ENCODE measurements around the gene MMRN1.

The MMRN1 gene

GRCh38 chr4:89894649-89895550 is at the start of gene MMRN1:
TSS of gene MMRN1 (plus strand) at chr4:89894854. CDS start at chr4:89894972, 118 bp downstream.
- no peak for DNase-seq

GRCh38 chr4:89847571-89848325 is 46.9 kb upstream of the MMRN1 start:
- DNase-seq = no peak

GRCh38 chr4:89855236-89855635 is 39.4 kb upstream of the MMRN1 start:
- no peak for DNase-seq

- no peak for DNase-seq
Observed at GRCh38 chr4:89860971-89861370, 33.7 kb upstream of the MMRN1 start.

GRCh38 chr4:89863533-89863932 is 31.1 kb upstream of the MMRN1 start:
- DNase-seq = no peak

GRCh38 chr4:89868276-89868675 is 26.4 kb upstream of the MMRN1 start:
- no peak for DNase-seq

- no peak for DNase-seq
Observed at GRCh38 chr4:89868999-89869589, 25.6 kb upstream of the MMRN1 start.

GRCh38 chr4:89871211-89871610 is 23.4 kb upstream of the MMRN1 start:
- no peak for DNase-seq

GRCh38 chr4:89876548-89876947 is 18.1 kb upstream of the MMRN1 start:
- DNase-seq = no peak

GRCh38 chr4:89878611-89879010 is 16.0 kb upstream of the MMRN1 start:
- no peak for DNase-seq

- DNase-seq = no peak
Observed at GRCh38 chr4:89879215-89879614, 15.4 kb upstream of the MMRN1 start.

- DNase-seq = no peak
Observed at GRCh38 chr4:89889289-89889688, 5.4 kb upstream of the MMRN1 start.

GRCh38 chr4:89897867-89898266 is 3.2 kb downstream of the MMRN1 start:
- no peak for DNase-seq

- DNase-seq = no peak
Observed at GRCh38 chr4:89898304-89898716, 3.7 kb downstream of the MMRN1 start.

- no peak for DNase-seq
Observed at GRCh38 chr4:89899152-89899551, 4.5 kb downstream of the MMRN1 start.

- no peak for DNase-seq
Observed at GRCh38 chr4:89899854-89900253, 5.2 kb downstream of the MMRN1 start.

- DNase-seq = peak; percentile 62
Observed at GRCh38 chr4:89901808-89902431, 7.3 kb downstream of the MMRN1 start.

- DNase-seq = no peak
Observed at GRCh38 chr4:89904524-89904923, 9.9 kb downstream of the MMRN1 start.

- DNase-seq = no peak
Observed at GRCh38 chr4:89906316-89906715, 11.7 kb downstream of the MMRN1 start.

GRCh38 chr4:89906777-89907521 is 12.3 kb downstream of the MMRN1 start:
- DNase-seq = no peak

- DNase-seq = no peak
Observed at GRCh38 chr4:89909889-89910288, 15.2 kb downstream of the MMRN1 start.

GRCh38 chr4:89913623-89914022 is 19.0 kb downstream of the MMRN1 start:
- no peak for DNase-seq

All from NCI-H345 (cell line).